Stomach (tissue), 4 donors: Measurements from ENCODE around the gene EME2.

ENCODE experiments used
- CTCF ChIP-seq, 7 experiments: fragments of 450-650 bp in 4 of 7; fragments of 200-600 bp in 3 of 7; sonication (generic) in 3 of 7; IDR thresholded peaks; one replicate each; pipeline ENCODE4 v1.5.1; 2016 to 2019; ENCODE audit warnings: antibody characterized with exemption in 7 of 7, control low read depth in 2 of 7, mild to moderate bottlenecking in 1 of 7
- EP300 ChIP-seq: sonication (generic); formaldehyde crosslinking; IDR thresholded peaks from one replicate; pipeline ENCODE4 v1.6.1; 2017; ENCODE audit warnings: antibody characterized with exemption
- POLR2A ChIP-seq, 4 donors: fragments of 450-650 bp; IDR thresholded peaks; one replicate each; pipeline ENCODE4 v1.6.1; 2016; ENCODE audit warnings: antibody characterized with exemption in 4 of 4, control low read depth in 2 of 4, mild to moderate bottlenecking in 1 of 4, moderate library complexity in 1 of 4
- POLR2AphosphoS5 ChIP-seq, 3 donors: sonication (generic); formaldehyde crosslinking; IDR thresholded peaks; one replicate each; pipeline ENCODE4 v1.6.1; 2016; ENCODE audit warnings: antibody characterized with exemption in 3 of 3

- no peak for TF ChIP-seq CTCF (IDR thresholded peaks at IDR 0.05)
- TF ChIP-seq POLR2A (IDR thresholded peaks at IDR 0.05): no peak
- no peak for TF ChIP-seq EP300
- no peak for TF ChIP-seq POLR2AphosphoS5 (IDR thresholded peaks at IDR 0.05)
These were observed 44.7 kb upstream of the EME2 start for GRCh38 chr16:1727651-1728624.
